Lung (tissue), 12 donors: ENCODE results near the gene C1QTNF7. TPM values are rescaled to one million over a fixed set of nuclear protein-coding genes. Genes with fewer than 3 reads are reported as not detected.

Experiments
- ATAC-seq: fragments of 200-7000 bp; cut with Tn5 transposase; one replicate; pipeline ENCODE4 v1.9.1; 2020; ENCODE audit warnings: moderate number of reproducible peaks; ENCODE audit not compliant: insufficient read depth, low FRiP score
- DNase-seq, 3 donors: peaks; one replicate each; pipeline ENCODE4 v3.0.0-alpha.2; 2013 to 2017
- H3K27ac ChIP-seq, 2 donors: one replicate each; pipeline ENCODE4 v1.5.1; 2013; ENCODE audit warnings: mild to moderate bottlenecking in 2 of 2, moderate library complexity in 2 of 2, control low read depth in 1 of 2, inconsistent platforms in 1 of 2, low read depth in 1 of 2, low read length in 1 of 2
- H3K27me3 ChIP-seq, 3 donors: one replicate each; pipeline ENCODE4 v1.5.1; 2013; ENCODE audit warnings: low read length in 2 of 3; ENCODE audit not compliant: control insufficient read depth in 3 of 3, insufficient read depth in 3 of 3
- H3K36me3 ChIP-seq, 4 donors: one replicate each; pipeline ENCODE4 v1.5.1; 2013; ENCODE audit warnings: low read length in 4 of 4, mild to moderate bottlenecking in 1 of 4, moderate library complexity in 1 of 4; ENCODE audit not compliant: control insufficient read depth in 4 of 4, insufficient read depth in 4 of 4
- H3K4me1 ChIP-seq, 5 donors: one replicate each; pipeline ENCODE4 v1.5.1; 2013; ENCODE audit warnings: low read length in 5 of 5, mild to moderate bottlenecking in 2 of 5, moderate library complexity in 1 of 5; ENCODE audit not compliant: control insufficient read depth in 5 of 5, insufficient read depth in 5 of 5
- H3K4me3 ChIP-seq: one replicate; pipeline ENCODE4 v1.5.1; 2013; ENCODE audit warnings: mild to moderate bottlenecking, control low read depth, moderate library complexity
- H3K9ac ChIP-seq, 2 donors: one replicate each; pipeline ENCODE4 v1.5.1; 2013; ENCODE audit warnings: low read length in 2 of 2, control low read depth in 1 of 2; ENCODE audit not compliant: insufficient read depth in 1 of 2
- H3K9me3 ChIP-seq, 4 donors: one replicate each; pipeline ENCODE4 v1.5.1; 2013; ENCODE audit warnings: low read length in 3 of 4, mild to moderate bottlenecking in 1 of 4, moderate library complexity in 1 of 4; ENCODE audit not compliant: control insufficient read depth in 4 of 4, insufficient read depth in 3 of 4
- WGBS, 2 donors: extraction: QIAGEN DNeasy Blood & Tissue Kit; methylation state at CpG; one replicate each; pipeline ENCODE4 v1.1.7; 2013; 5-methylcytosine and 5-hydroxymethylcytosine counted together
- polyA plus RNA-seq, 2 donors: library from polyadenylated mRNA; stranded (reverse); fragments of 200-250 nt; gene quantifications; one replicate each; pipeline ENCODE4 v1.2.1, GENCODE V29; 2013
- total RNA-seq, 2 donors: library from RNA; depleted of rRNA in 1 of 2; stranded (reverse); fragments of >200 nt in 1 of 2; gene quantifications; one replicate each; pipeline ENCODE4 v1.2.1, GENCODE V29; 2014 to 2021
- TF ChIP-seq, protein P1 (sequence below): IDR thresholded peaks from 2 replicates; pipeline ENCODE4 v1.5.1; 2012; ENCODE audit warnings: mild to moderate bottlenecking; ENCODE audit errors: control extremely low read depth, extremely low read depth
- donor health status: control.
- donor health status: control.
- donor health status: Bipolar disorder and iron deficiency.
- donor health status: healthy.
- donor health status: DM: yes; HTN: yes; CAD: no.

C1QTNF7 gene
- total and polyA plus RNA-seq, 4 donors: 0.38 to 10.5 (median 2.3) TPM

DNA sequence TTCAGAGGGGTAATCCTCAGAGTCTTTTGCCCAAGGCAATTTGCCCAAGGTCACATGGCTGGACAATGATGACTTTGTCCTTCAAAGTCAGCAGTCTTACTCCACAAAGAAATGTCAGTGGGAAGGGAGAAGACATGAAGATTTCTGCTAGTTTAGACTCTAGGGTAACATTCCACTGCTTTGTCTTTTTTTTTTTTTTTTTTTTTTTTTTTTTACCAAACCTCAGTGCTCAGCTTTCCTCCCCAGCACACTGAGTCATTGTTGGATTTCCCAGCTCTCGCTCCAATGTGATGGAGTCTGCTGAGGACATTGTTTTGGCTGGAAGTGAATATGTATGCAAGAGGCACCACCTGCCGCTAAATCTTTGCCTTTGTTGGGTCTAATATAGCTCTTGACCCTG, 7.2 kb upstream of the C1QTNF7 start:
- ATAC-seq (no peak), DNase-seq (no peak)
- Histone ChIP-seq H3K36me3 (no peaks in the 10 kb centered on the region), H3K9me3 (peaks cover 0 to 2% (median 0%) of the 10 kb centered on the region in 4 donors), H3K4me1 (no peaks in the 10 kb centered on the region), H3K9ac (no peak overlapping the region), H3K27ac (no peak overlapping the region), H3K27me3 (no peaks in the 10 kb centered on the region), H3K4me3 (no peak overlapping the region)
- TF ChIP-seq, protein P1, sequence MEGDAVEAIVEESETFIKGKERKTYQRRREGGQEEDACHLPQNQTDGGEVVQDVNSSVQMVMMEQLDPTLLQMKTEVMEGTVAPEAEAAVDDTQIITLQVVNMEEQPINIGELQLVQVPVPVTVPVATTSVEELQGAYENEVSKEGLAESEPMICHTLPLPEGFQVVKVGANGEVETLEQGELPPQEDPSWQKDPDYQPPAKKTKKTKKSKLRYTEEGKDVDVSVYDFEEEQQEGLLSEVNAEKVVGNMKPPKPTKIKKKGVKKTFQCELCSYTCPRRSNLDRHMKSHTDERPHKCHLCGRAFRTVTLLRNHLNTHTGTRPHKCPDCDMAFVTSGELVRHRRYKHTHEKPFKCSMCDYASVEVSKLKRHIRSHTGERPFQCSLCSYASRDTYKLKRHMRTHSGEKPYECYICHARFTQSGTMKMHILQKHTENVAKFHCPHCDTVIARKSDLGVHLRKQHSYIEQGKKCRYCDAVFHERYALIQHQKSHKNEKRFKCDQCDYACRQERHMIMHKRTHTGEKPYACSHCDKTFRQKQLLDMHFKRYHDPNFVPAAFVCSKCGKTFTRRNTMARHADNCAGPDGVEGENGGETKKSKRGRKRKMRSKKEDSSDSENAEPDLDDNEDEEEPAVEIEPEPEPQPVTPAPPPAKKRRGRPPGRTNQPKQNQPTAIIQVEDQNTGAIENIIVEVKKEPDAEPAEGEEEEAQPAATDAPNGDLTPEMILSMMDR: no peak
- 73 to 83% methylated on average over 1 to 2 of the region's 2 CpGs for WGBS, 2 donors

DNA sequence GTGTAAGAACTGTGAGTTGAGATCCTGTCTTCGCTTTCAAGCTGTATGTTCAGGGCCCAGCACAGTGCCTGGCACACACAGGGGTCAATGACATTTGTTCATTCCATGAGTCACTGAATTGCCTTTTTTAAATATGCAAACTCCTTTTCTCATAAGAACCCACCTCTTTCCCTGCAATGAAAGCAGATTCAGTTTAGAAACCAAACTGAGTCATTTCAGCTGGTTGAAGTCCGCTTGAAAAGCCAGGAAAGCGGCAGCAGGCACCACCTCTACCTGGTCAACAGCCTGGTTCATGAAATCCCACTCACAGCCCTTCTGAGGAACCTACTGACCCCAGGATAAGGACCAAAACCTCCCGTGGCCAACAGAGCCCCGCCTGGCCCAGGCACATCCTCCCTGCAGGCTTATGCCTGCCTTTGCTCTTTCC, 4.5 kb upstream of the C1QTNF7 start:
- H3K36me3 ChIP-seq: no peaks in the 10 kb centered on the region
- no peak overlapping the region for H3K27ac ChIP-seq
- no peaks in the 10 kb centered on the region for H3K27me3 ChIP-seq
- no peak overlapping the region for H3K4me3 ChIP-seq
- TF ChIP-seq, protein P1: no peak
- DNase-seq (no peak), ATAC-seq (no peak)
- no peak overlapping the region for H3K9ac ChIP-seq
- 73 to 86% methylated on average over 5 of the region's 5 CpGs for WGBS, 2 donors
- peaks cover 0 to 2% (median 0%) of the 10 kb centered on the region in 4 donors for H3K9me3 ChIP-seq
- H3K4me1 ChIP-seq: peaks cover 0 to 12% (median 2%) of the 10 kb centered on the region in 5 donors

DNA sequence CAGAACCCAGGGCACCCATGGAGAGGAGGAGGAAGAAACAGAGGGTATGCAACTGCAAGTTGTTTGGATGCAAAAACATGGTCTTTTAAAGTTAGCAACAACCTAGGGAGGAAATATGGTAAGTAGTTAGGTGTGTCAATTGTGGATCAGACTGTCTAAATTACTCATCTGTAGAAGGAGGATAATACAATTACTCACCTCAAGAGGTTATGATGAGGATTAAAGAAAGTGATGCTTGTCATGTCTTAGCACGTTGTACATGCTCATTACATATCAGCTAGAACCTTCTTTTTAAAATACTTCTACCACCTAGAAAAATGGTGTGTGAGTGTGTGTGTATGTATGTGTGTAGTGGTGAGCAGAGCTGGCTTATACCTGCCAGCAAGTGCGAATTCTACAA, 2.3 kb upstream of the C1QTNF7 start:
- H3K9me3 ChIP-seq: peaks cover 0 to 2% (median 0%) of the 10 kb centered on the region in 4 donors
- TF ChIP-seq, protein P1: no peak
- H3K4me1 ChIP-seq: peaks cover 0 to 17% (median 2%) of the 10 kb centered on the region in 5 donors
- no peak for DNase-seq
- H3K9ac ChIP-seq: no peak overlapping the region
- H3K4me3 ChIP-seq: no peak overlapping the region
- no peaks in the 10 kb centered on the region for H3K27me3 ChIP-seq
- WGBS, 2 donors: 89 to 92% methylated on average over 2 of the region's 2 CpGs
- ATAC-seq: no peak
- H3K36me3 ChIP-seq: no peaks in the 10 kb centered on the region
- no peak overlapping the region for H3K27ac ChIP-seq

DNA sequence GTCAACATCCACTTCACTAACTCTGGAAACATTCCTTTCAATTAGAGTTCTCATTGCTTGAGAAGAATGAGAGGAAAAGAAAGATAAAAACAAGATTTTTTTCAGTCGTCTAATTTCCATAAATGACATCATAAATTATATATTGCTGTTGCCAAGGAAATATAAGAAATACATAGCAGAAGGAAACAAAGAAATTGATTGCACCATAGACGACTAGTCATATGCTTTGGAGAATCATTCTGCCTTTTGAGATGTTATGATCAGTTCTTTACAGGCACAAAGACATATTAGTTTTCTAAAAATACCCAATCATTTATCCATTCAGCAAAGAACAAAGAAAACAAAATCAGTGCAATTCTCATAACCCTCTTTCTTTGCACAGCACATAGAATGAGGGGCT, 672 bp upstream of the C1QTNF7 start:
- 35 to 39% methylated on average over 2 of the region's 2 CpGs for WGBS, 2 donors

More for the DNA sequence above, 672 bp upstream of the C1QTNF7 start:
- no peak overlapping the region for H3K4me3 ChIP-seq
- ATAC-seq (no peak), DNase-seq (peak in 2 of 3 donors; percentile 62 to 63)
- H3K36me3 ChIP-seq: no peaks in the 10 kb centered on the region
- peak overlapping the region in 1 of 2 donors; percentile 33 for H3K27ac ChIP-seq
- peak overlapping the region in 1 of 2 donors; percentile 13 for H3K9ac ChIP-seq
- TF ChIP-seq, protein P1: no peak
- H3K9me3 ChIP-seq: peaks cover 0 to 4% (median 0%) of the 10 kb centered on the region in 4 donors
- no peaks in the 10 kb centered on the region for H3K27me3 ChIP-seq
- peaks cover 0 to 17% (median 2%) of the 10 kb centered on the region in 5 donors for H3K4me1 ChIP-seq
